Spleen (tissue), 11 donors: ENCODE data around the gene NDUFS5. TPM values are rescaled to one million over a fixed set of nuclear protein-coding genes. Genes with fewer than 3 reads are reported as not detected.

Experiments used
- DNase-seq: peaks from one replicate; pipeline ENCODE4 v3.0.0-alpha.2; 2020
- H3K27ac ChIP-seq, 8 donors: fragments of 200-600 bp; sonication (generic) in 7 of 8; 1 replicate in 4 of 8; 2 replicates in 4 of 8; pipeline versions ENCODE4 v1.5.0 to v1.8.0; 2016 to 2021; ENCODE audit warnings: inconsistent platforms in 4 of 8, mild to moderate bottlenecking in 4 of 8, moderate library complexity in 1 of 8
- H3K27me3 ChIP-seq, 7 donors: fragments of 200-600 bp; sonication (generic) in 6 of 7; replicated peaks in 1 of 7; 1 replicate in 4 of 7; 2 replicates in 3 of 7; pipeline versions ENCODE4 v1.5.0 to v1.8.0; 2016 to 2021; ENCODE audit warnings: inconsistent platforms in 3 of 7, mild to moderate bottlenecking in 1 of 7
- H3K36me3 ChIP-seq, 6 donors: fragments of 200-600 bp; sonication (generic) in 5 of 6; 1 replicate in 4 of 6; 2 replicates in 2 of 6; pipeline versions ENCODE4 v1.5.0 to v1.8.0; 2016 to 2021; ENCODE audit warnings: inconsistent platforms in 2 of 6
- H3K4me1 ChIP-seq, 6 donors: fragments of 200-600 bp; sonication (generic) in 5 of 6; 1 replicate in 3 of 6; 2 replicates in 3 of 6; pipeline versions ENCODE4 v1.5.0 to v1.8.0; 2016 to 2021; ENCODE audit warnings: inconsistent platforms in 3 of 6
- H3K4me3 ChIP-seq, 8 donors: fragments of 200-600 bp; sonication (generic) in 7 of 8; 1 replicate in 4 of 8; 2 replicates in 4 of 8; pipeline versions ENCODE4 v1.5.0 to v1.8.0; 2016 to 2021; ENCODE audit warnings: inconsistent platforms in 4 of 8, mild to moderate bottlenecking in 4 of 8, moderate library complexity in 2 of 8
- H3K9me3 ChIP-seq, 8 donors: fragments of 200-600 bp; sonication (generic) in 7 of 8; 1 replicate in 4 of 8; 2 replicates in 4 of 8; pipeline versions ENCODE4 v1.5.0 to v1.8.0; 2016 to 2021; ENCODE audit warnings: inconsistent platforms in 4 of 8
- POLR2A ChIP-seq, 3 donors: fragments of 450-650 bp; IDR thresholded peaks; one replicate each; pipeline ENCODE4 v1.5.1; 2017; ENCODE audit warnings: antibody characterized with exemption in 3 of 3, mild to moderate bottlenecking in 1 of 3
- POLR2AphosphoS5 ChIP-seq, 3 donors: sonication (generic); formaldehyde crosslinking; IDR thresholded peaks; one replicate each; pipeline ENCODE4 v1.5.1; 2017; ENCODE audit warnings: antibody characterized with exemption in 3 of 3
- WGBS, 5 donors: extraction: QIAGEN DNeasy Blood & Tissue Kit in 3 of 5; methylation state at CpG; one replicate each; pipeline versions ENCODE4 v1.1.5 to v1.1.7; 2013 to 2018; 5-methylcytosine and 5-hydroxymethylcytosine counted together
- intact Hi-C: fragments of 100-400 bp; cut with DNase I; formaldehyde crosslinking; loops from one replicate; pipeline ENCODE4 v1.15.0; 2023; ENCODE audit warnings: low total_unique reads
- polyA plus RNA-seq, 3 donors: library from polyadenylated mRNA; stranded (reverse); fragments of 200-250 nt; gene quantifications; one replicate each; pipeline ENCODE4 v1.2.1, GENCODE V29; 2013
- total RNA-seq, 7 donors: library from RNA; depleted of rRNA in 3 of 7; stranded (reverse); fragments of >200 nt in 3 of 7; fragmentation: NEBNext Ultra II Directional in 4 of 7; extraction: Animal tissue kit (Norgen Biotek cat#: 25700) in 4 of 7; gene quantifications; one replicate each; pipeline versions ENCODE4 v1.1.0 to v1.2.1, GENCODE V29; 2016 to 2021
- TF ChIP-seq, protein P1 (sequence below), 11 experiments: fragments of 200-600 bp in 7 of 11; fragments of 450-650 bp in 4 of 11; sonication (generic) in 4 of 11; IDR thresholded peaks in 8 of 11; conservative IDR thresholded peaks in 3 of 11; 1 replicate in 7 of 11; 2 replicates in 4 of 11; pipeline versions ENCODE4 v1.4.0 to v1.8.0; 2016 to 2021; ENCODE audit warnings: antibody characterized with exemption in 11 of 11, inconsistent platforms in 4 of 11, mild to moderate bottlenecking in 1 of 11
- donor health status: healthy with polysubstance abuse.
- donor health status: DM: no; HTN: no; CAD: no; lungs with moderate emphysema.
- donor health status: DM: no; HTN: no; CAD: no.
- donor health status: Bipolar disorder and iron deficiency.
- donor health status: healthy.
- donor health status: DM: no; HTN: no; CAD: no.
- donor health status: DM: yes; HTN: yes; CAD: no.

The NDUFS5 gene
- total and polyA plus RNA-seq, 10 donors, result 89.7 to 338 (median 261) TPM

DNA sequence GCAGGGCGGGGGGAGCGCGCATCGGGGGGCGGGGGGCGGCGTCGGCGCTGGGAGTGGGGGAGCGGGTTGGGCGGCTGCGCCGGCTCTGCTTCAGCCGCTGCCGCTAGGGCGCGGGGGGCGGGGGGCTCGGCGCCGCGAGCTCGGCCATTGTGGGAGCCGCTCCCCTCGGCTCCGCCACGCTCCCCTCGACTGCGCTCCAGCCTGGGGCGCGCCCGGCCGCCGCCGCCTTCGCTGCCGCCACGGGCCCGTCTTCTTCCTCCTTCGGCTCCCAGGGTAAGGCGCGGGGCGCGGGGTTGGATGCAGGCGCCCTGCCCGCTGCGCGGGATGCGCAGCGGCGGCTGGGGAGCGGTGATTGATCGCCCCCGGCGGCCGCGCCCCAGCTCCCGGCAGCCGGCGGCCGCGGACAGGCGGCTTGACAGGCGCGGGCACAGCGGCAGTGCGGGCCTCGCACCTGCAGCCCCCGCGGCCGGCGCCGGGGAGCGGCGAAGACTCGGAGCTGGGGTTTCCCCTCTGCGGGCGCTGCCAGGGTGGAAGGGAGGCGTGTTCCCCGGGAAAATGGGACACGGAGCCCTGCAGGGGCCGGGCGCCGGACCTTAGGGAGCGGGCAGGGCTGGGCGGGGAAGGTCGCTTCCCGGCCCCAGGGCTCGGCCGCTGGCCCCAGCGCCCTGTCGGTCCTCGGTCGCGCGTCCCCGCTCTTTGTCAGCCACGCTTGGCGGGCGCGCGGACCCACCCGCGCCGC lies 55.3 kb downstream of the NDUFS5 start:
- WGBS, 5 donors, result 0 to 1% (median 0%) methylated on average over 7 to 98 of the region's 105 CpGs
- intact Hi-C loops, result no loop called here
- Histone ChIP-seq H3K4me3 (peak overlapping the region; percentile 25 to 74 (median 48)), H3K4me1 (peaks cover 5 to 30% (median 21%) of the 10 kb centered on the region in 6 donors), H3K27ac (no peak overlapping the region), H3K9me3 (no peaks in the 10 kb centered on the region), H3K36me3 (no peaks in the 10 kb centered on the region), H3K27me3 (peaks cover 0 to 48% (median 22%) of the 10 kb centered on the region in 7 donors)
- no peak for TF ChIP-seq POLR2A (IDR thresholded peaks at IDR 0.05)
- TF ChIP-seq, protein P1, sequence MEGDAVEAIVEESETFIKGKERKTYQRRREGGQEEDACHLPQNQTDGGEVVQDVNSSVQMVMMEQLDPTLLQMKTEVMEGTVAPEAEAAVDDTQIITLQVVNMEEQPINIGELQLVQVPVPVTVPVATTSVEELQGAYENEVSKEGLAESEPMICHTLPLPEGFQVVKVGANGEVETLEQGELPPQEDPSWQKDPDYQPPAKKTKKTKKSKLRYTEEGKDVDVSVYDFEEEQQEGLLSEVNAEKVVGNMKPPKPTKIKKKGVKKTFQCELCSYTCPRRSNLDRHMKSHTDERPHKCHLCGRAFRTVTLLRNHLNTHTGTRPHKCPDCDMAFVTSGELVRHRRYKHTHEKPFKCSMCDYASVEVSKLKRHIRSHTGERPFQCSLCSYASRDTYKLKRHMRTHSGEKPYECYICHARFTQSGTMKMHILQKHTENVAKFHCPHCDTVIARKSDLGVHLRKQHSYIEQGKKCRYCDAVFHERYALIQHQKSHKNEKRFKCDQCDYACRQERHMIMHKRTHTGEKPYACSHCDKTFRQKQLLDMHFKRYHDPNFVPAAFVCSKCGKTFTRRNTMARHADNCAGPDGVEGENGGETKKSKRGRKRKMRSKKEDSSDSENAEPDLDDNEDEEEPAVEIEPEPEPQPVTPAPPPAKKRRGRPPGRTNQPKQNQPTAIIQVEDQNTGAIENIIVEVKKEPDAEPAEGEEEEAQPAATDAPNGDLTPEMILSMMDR (IDR thresholded peaks at IDR 0.05 in 8 of 11, conservative IDR thresholded peaks at IDR 0.05 in 3 of 11), result no peak
- no peak for TF ChIP-seq POLR2AphosphoS5 (IDR thresholded peaks at IDR 0.05)
- peak; percentile 82 for DNase-seq

DNA sequence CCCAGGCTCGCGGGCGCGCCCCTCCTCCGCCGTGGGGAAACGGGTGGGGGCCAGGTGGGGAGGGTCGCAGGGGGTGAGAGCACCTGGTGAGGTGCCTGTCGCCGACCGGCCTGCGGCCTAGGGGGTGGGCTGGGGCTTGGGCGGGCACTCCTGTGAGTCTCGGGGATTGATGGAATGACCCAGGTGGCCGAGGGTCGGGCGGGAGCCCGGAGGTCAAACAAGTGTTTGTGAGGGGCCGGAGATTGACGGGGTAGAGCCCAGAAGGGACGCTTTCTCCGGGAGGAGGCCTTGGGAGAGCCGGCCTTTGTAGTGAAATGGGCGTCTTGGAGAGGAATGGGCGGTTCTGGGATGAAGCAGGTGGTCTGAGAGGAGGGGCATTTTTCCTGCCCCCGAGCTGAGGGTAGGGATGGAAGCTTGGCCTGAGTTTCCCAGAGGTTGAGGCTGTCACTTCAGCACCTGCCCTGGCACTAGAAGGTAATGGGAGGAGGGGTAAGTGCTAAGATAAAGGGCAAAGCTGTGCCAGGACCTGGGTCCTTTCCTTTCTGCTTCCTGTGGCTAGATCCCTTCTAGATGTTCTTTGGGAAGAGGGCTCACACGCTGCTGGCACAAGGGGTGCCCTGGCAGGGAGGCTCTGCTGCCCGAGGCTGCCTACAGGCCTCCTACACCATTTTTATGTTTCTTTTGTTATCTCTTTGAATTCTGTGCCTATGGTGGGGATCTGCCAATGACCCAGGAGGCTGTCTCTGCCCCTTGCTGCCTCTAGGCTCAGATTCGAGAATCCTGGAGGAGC lies 56.1 kb downstream of the NDUFS5 start:
- H3K27me3 ChIP-seq, result peaks cover 0 to 48% (median 22%) of the 10 kb centered on the region in 7 donors
- TF ChIP-seq POLR2AphosphoS5 (IDR thresholded peaks at IDR 0.05) (no peak), POLR2A (IDR thresholded peaks at IDR 0.05) (no peak)
- TF ChIP-seq, protein P1 (IDR thresholded peaks at IDR 0.05 in 8 of 11, conservative IDR thresholded peaks at IDR 0.05 in 3 of 11), result no peak
- H3K9me3 ChIP-seq, result no peaks in the 10 kb centered on the region
- H3K27ac ChIP-seq, result no peak overlapping the region
- peak; percentile 41 for DNase-seq
- intact Hi-C loops, result no loop called here
- peaks cover 0 to 29% (median 14%) of the 10 kb centered on the region in 6 donors for H3K4me1 ChIP-seq
- 33 to 50% (median 44%) methylated on average over 21 to 29 of the region's 29 CpGs for WGBS, 5 donors
- no peaks in the 10 kb centered on the region for H3K36me3 ChIP-seq
- H3K4me3 ChIP-seq, result peak overlapping the region; percentile 25 to 74 (median 48)

DNA sequence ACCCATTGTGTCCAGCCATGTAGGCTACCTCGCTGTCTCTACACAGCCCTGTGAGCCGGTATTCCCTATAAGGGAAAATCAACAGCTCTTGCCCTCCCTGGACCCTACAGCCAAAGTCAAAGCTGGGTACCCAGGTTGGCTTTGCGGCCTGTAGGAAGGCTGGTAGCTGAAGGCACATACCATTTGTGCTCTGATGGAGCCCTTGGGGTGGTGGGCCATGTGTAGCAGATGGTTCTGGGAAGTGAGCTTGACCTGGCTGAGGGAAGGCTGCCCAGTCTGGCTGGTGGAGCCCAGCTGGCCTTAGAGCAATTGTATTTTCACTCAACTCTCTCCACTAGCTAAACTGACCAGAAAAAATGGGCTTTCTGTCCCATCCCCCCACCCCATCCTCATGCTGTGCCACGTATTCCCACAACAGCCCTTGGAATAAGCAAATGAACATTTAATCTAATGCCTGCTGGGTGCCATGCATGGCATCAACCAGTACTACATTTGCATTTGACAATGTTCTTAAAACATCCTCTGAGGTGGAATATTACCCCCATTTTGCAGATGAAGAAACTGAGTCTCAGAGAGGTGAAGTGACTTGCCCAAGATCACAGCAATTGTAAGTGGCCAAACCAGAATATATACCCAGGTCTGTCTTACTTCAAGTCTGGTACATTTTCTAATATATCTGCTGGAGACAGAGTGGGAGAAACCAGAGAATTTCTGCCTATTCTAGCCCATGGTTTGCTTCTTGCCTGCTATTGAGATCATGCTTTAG lies 56.8 kb downstream of the NDUFS5 start:
- Histone ChIP-seq H3K9me3 (no peaks in the 10 kb centered on the region), H3K4me3 (no peak overlapping the region), H3K27ac (no peak overlapping the region), H3K36me3 (no peaks in the 10 kb centered on the region), H3K4me1 (peaks cover 0 to 29% (median 13%) of the 10 kb centered on the region in 6 donors), H3K27me3 (peaks cover 0 to 48% (median 22%) of the 10 kb centered on the region in 7 donors)
- WGBS, 5 donors, result 91 to 97% (median 94%) methylated on average over 2 to 4 of the region's 4 CpGs
- TF ChIP-seq, protein P1 (IDR thresholded peaks at IDR 0.05 in 8 of 11, conservative IDR thresholded peaks at IDR 0.05 in 3 of 11), result no peak
- TF ChIP-seq POLR2AphosphoS5 (IDR thresholded peaks at IDR 0.05) (no peak), POLR2A (IDR thresholded peaks at IDR 0.05) (no peak)
- intact Hi-C loops, result no loop called here
- no peak for DNase-seq
